Suppressor macrophage treated with lipopolysaccharide for 4 hours (primary cell): Measurements from ENCODE around the gene ZNF526.
A peak's percentile ranks its signal among the peaks of the same experiment; 100 is the strongest.

Experiments
- DNase-seq: peaks from one replicate; pipeline ENCODE4 v3.0.0-alpha.2; 2020

ZNF526 gene

DNA sequence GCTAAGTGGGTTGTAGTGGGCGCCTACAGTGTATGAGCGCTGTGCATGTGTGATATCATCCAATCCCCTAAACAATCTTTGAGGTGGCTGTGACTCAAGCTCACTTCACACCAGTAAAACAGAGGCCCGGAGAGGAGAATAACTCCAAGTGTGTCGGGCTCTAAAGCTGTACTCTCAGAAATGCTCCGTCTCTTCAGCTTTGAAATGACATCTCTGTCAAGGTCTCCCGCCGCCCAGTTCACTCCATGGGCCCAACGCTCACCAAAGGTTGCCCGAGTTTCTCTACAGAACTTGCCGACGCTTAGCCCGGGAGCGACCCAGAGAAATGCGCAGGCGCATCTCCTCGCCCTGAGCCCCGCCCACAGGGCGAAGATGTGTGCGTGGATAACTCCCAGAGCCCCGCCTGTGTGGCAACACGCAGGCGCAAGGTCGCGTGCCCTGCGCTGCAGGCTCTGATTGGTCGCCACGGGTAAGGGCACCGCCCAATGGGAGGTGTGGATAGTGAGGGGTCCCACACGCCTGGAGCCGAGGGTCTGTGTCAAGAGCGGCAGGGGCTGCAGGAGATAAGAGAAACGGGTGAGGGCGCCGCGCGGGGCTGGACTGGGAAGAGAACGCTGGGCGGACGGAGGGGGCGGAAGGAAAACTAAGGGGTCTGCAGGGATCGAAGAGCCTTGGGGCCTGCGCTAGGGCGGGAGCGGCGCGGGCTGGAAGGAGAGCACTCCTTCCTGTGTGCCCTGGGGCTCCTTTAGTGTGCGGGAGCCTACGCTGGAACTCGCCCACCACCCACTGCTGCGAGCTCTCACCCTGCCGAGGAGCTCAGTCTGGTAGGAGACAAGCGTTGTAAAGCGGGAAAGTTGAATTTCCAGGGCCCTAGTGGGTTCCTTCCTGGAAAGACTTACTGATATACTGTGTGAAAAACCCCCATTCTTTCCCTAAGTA lies at the start of gene ZNF526:
ZNF526 (plus strand) TSS at position 501 of the 939 bp plus-strand sequence. CDS start 4,092 bp downstream, outside the sequence.
- DNase-seq: peak; percentile 98

DNA sequence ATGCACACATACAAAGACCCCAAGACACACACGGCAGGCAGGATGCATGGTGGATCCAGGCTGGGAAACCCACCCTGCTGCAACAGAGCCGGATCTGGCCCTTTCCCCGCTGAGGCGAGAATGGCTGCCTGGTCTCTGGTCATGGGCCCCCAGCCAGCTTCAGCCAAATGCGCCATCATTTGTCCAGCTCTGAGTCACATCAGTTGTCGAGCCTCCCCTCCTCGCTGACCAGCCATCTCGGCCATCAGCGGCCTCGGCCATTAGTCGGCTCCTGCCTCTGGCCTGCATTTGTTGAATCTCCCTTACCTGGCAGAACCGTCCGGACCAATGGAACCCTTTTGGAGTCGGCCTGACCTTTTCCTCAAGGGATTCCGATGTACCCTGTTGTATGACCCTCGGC lies 49.4 kb upstream of the ZNF526 start:
- DNase-seq: no peak

DNA sequence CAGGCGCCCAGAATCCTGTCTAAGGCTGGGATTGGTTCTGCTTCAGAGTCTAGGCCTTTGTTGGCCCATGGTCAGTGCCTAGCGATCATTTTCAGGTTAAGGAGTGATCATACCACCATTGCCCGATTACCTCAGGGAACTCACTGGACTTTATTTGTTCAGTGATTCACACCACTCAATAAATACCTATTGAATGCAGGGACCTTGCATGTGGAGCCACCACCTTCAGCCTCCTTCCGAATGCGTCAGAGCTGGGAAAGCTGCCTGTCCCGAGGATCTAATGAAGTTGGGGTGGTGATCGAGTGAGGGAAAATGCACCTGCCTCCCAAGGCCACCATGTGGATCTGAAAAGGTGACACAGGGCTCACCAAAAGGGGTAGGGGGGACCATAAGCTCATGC lies 47.9 kb upstream of the ZNF526 start:
- DNase-seq: no peak

DNA sequence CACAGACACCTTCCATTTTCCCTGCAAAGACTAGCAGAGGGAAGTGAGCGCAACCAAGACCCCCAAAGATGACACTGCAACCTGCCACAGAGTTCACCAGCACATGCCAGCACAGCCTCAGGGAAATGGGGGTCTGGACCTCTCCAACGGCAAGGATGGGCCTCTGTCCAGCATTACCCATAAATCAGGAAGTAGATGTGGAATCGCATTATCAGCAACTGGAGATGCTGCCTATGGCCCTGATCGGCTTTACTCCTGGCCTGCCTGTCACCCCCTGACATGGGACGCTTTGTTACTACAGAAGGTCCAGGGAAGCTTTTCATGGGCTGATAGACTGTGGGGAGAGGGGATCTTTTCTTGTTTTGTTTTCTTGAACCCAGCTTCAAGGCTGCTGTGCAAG lies 46.4 kb upstream of the ZNF526 start:
- DNase-seq: no peak

DNA sequence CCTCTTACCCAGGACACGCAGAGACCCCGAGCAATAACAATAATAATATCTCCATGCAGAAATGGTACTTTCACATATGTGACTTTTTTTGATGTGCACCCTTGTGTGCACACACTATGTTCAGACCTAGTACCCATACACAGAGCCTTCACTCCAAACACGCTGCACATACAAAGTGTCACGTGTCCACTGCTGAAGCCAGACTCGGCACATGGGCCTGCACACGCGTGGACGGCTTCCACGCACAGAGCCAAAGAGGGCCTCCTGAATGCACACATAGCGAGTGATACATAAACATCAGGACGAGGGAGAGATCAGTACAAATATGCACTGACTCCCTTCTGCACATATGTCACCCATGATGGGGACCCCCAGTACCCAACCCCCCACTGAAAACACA lies 45.9 kb upstream of the ZNF526 start:
- DNase-seq: no peak

- DNase-seq: no peak
Measured at GRCh38 chr19:42174958-42175734, 45.0 kb upstream of the ZNF526 start.

GRCh38 chr19:42175952-42176648 lies 44.0 kb upstream of the ZNF526 start:
- peak; percentile 28 for DNase-seq

- DNase-seq: no peak
Measured at GRCh38 chr19:42176649-42176989, 43.5 kb upstream of the ZNF526 start.

GRCh38 chr19:42176990-42177685 lies 43.0 kb upstream of the ZNF526 start:
- peak; percentile 74 for DNase-seq

- DNase-seq: no peak
Measured at GRCh38 chr19:42177686-42178019, 42.5 kb upstream of the ZNF526 start.

- DNase-seq: no peak
Measured at GRCh38 chr19:42178791-42179674, 41.1 kb upstream of the ZNF526 start.

GRCh38 chr19:42184401-42184861 lies 35.7 kb upstream of the ZNF526 start:
- DNase-seq: peak; percentile 86

DNA sequence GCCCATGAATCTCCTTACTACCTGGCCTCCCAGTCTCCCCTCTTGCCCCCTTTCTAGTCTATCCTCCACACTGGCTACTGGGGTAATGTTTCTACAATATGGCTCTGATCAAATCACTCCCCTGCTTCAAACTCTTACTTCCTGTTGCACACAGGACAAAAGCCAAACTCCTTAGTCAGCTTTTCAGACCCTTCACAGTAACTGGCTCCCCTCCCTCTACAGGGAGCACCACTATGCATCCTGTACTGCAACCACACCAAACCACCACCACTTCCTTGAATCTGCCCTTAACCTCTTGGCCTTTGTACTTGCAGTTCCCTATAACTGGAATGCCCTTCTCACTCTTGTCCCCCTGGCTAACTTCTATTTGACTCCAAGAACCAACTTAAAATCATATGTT lies 34.8 kb upstream of the ZNF526 start:
- DNase-seq: peak; percentile 45

GRCh38 chr19:42188665-42189064 lies 31.4 kb upstream of the ZNF526 start:
- DNase-seq: no peak

- DNase-seq: no peak
Measured at GRCh38 chr19:42189133-42189532, 31.0 kb upstream of the ZNF526 start.

- no peak for DNase-seq
Measured at GRCh38 chr19:42191330-42191729, 28.8 kb upstream of the ZNF526 start.

- peak; percentile 64 for DNase-seq
Measured at GRCh38 chr19:42191855-42192254, 28.3 kb upstream of the ZNF526 start.

- no peak for DNase-seq
Measured at GRCh38 chr19:42193294-42193693, 26.8 kb upstream of the ZNF526 start.

- DNase-seq: no peak
Measured at GRCh38 chr19:42193706-42194105, 26.4 kb upstream of the ZNF526 start.

GRCh38 chr19:42196011-42197001 lies 23.8 kb upstream of the ZNF526 start:
- no peak for DNase-seq
